HG03060 (cell line): Measurements from ENCODE around the gene DIP2B.

ENCODE experiments used
- ATAC-seq: cut with Tn5 transposase; IDR thresholded peaks from one replicate; pipeline ENCODE4 v1.9.1; 2021; ENCODE audit warnings: low read depth, moderate number of reproducible peaks; ENCODE audit not compliant: unreplicated experiment

DIP2B gene

GRCh38 chr12:50720085-50720484 lies 215.3 kb downstream of the DIP2B start:
- no peak for ATAC-seq

- no peak for ATAC-seq
These were observed 215.7 kb downstream of the DIP2B start for GRCh38 chr12:50720501-50720900.

- ATAC-seq = no peak
These were observed 219.1 kb downstream of the DIP2B start for GRCh38 chr12:50723865-50724264.

- ATAC-seq = no peak
These were observed 220.5 kb downstream of the DIP2B start for GRCh38 chr12:50725011-50725942.

GRCh38 chr12:50727466-50727865 lies 222.7 kb downstream of the DIP2B start:
- ATAC-seq = no peak

- no peak for ATAC-seq
These were observed 223.6 kb downstream of the DIP2B start for GRCh38 chr12:50728417-50728816.

GRCh38 chr12:50728841-50729240 lies 224.1 kb downstream of the DIP2B start:
- no peak for ATAC-seq

GRCh38 chr12:50732591-50732990 lies 227.8 kb downstream of the DIP2B start:
- ATAC-seq = no peak

- no peak for ATAC-seq
These were observed 228.9 kb downstream of the DIP2B start for GRCh38 chr12:50733706-50734105.

- no peak for ATAC-seq
These were observed 229.9 kb downstream of the DIP2B start for GRCh38 chr12:50734409-50735263.

- no peak for ATAC-seq
These were observed 234.8 kb downstream of the DIP2B start for GRCh38 chr12:50739611-50740010.

- ATAC-seq = no peak
These were observed 235.5 kb downstream of the DIP2B start for GRCh38 chr12:50740307-50740706.

GRCh38 chr12:50742776-50743175 lies 238.0 kb downstream of the DIP2B start:
- ATAC-seq = no peak

GRCh38 chr12:50745861-50746260 lies 241.1 kb downstream of the DIP2B start:
- ATAC-seq = no peak

- no peak for ATAC-seq
These were observed 241.6 kb downstream of the DIP2B start for GRCh38 chr12:50746431-50746830.

GRCh38 chr12:50747817-50748216 lies 243.0 kb downstream of the DIP2B start:
- no peak for ATAC-seq

- no peak for ATAC-seq
These were observed 244.7 kb downstream of the DIP2B start for GRCh38 chr12:50749459-50749882.

GRCh38 chr12:50750366-50750765 lies 245.6 kb downstream of the DIP2B start:
- no peak for ATAC-seq

GRCh38 chr12:50751948-50752721 lies 247.3 kb downstream of the DIP2B start:
- no peak for ATAC-seq

GRCh38 chr12:50753232-50753769 lies 248.5 kb downstream of the DIP2B start:
- no peak for ATAC-seq
